Measurements from ENCODE around the gene CTSO. TPM values are rescaled to one million over a fixed set of nuclear protein-coding genes. Genes with fewer than 3 reads are reported as not detected.

The CTSO gene
- total and polyA plus RNA-seq, 8 donors: 1.2 to 41.7 (median 5.7) TPM

DNA sequence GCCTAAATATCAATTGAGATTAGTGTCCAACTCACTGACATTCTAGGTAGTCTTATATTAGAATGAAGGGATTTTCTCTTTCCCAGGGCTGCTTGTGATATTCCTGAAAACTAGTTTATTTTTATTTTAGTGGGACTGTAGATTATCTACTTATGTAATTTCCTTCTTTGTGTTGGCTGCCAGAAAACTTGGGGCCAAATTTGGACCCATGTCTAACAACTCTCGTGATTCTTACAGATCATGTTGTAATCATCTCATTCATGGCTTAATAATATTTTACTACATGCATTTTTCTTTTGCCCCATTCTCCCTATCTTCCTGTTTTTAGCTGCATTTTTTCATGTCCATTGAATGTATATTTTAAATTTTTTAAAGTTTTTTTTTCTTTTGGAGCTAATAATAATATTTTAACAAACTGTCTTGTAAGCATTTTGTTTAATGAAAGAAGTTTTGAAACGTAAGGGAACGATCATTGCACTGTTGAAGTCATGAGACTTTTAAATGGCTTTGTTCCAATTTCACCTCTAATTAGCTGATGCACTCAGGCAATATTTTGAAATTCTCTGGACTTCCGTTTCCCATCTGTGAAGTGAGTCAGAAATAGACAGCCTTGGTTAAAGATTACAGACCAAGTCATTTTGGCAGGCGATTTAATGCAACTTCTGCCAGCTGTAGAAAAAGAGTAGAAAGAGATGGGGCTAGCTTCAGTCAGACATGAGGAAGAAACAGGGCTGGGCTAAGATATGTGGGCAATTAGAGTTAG, 64.5 kb downstream of the CTSO start:
- no peaks in the 10 kb centered on the region for H3K4me1 ChIP-seq
- DNase-seq: peak in 1 of 2 donors; percentile 42
- WGBS, 5 donors: 35 to 55% (median 41%) methylated on average over 5 of the region's 5 CpGs
- H3K27ac ChIP-seq: no peak overlapping the region
- no peaks in the 10 kb centered on the region for H3K27me3 ChIP-seq
- TF ChIP-seq CTCF (IDR thresholded peaks at IDR 0.05) (no peak), POLR2AphosphoS5 (IDR thresholded peaks at IDR 0.05) (peak in 1 of 3 donors; percentile 41), EP300 (IDR thresholded peaks at IDR 0.05) (no peak), POLR2A (IDR thresholded peaks at IDR 0.05) (no peak)
- H3K4me3 ChIP-seq: no peak overlapping the region
- H3K36me3 ChIP-seq: no peaks in the 10 kb centered on the region
- intact Hi-C loops (cut with DNase I; ENCODE audit: low total_unique reads): no loop called here
- no peaks in the 10 kb centered on the region for H3K9me3 ChIP-seq

- no peak for TF ChIP-seq POLR2AphosphoS5 (IDR thresholded peaks at IDR 0.05)
- TF ChIP-seq EP300 (IDR thresholded peaks at IDR 0.05): no peak
- no peak for TF ChIP-seq POLR2A (IDR thresholded peaks at IDR 0.05)
- TF ChIP-seq CTCF (IDR thresholded peaks at IDR 0.05): no peak
- Histone ChIP-seq H3K4me3 (no peak overlapping the region), H3K27ac (no peak overlapping the region), H3K4me1 (no peaks in the 10 kb centered on the region), H3K9me3 (no peaks in the 10 kb centered on the region), H3K27me3 (no peaks in the 10 kb centered on the region), H3K36me3 (no peaks in the 10 kb centered on the region)
- intact Hi-C loops (cut with DNase I; ENCODE audit: low total_unique reads): no loop called here
- no peak for DNase-seq
- 63 to 75% (median 64%) methylated on average over 5 to 6 of the region's 6 CpGs for WGBS, 5 donors
These were observed 65.7 kb downstream of the CTSO start for GRCh38 chr4:155887847-155888570.

GRCh38 chr4:155887045-155887444, 66.6 kb downstream of the CTSO start:
- WGBS, 5 donors: 40 to 64% (median 53%) methylated on average over 1 of the region's 1 CpG
- no peaks in the 10 kb centered on the region for H3K36me3 ChIP-seq

More at GRCh38 chr4:155887045-155887444, 66.6 kb downstream of the CTSO start:
- no peak overlapping the region for H3K4me3 ChIP-seq
- TF ChIP-seq CTCF (IDR thresholded peaks at IDR 0.05): no peak
- TF ChIP-seq POLR2AphosphoS5 (IDR thresholded peaks at IDR 0.05): no peak
- no peak for TF ChIP-seq POLR2A (IDR thresholded peaks at IDR 0.05)
- TF ChIP-seq EP300 (IDR thresholded peaks at IDR 0.05): no peak
- no peaks in the 10 kb centered on the region for H3K27me3 ChIP-seq
- H3K27ac ChIP-seq: no peak overlapping the region
- H3K4me1 ChIP-seq: no peaks in the 10 kb centered on the region
- H3K9me3 ChIP-seq: no peaks in the 10 kb centered on the region
- DNase-seq: no peak
- intact Hi-C loops (cut with DNase I; ENCODE audit: low total_unique reads): no loop called here

Data from stomach (tissue), 9 donors.